HepG2 (cell line): ENCODE data around the gene SLC6A14. TPM values are rescaled to one million over a fixed set of nuclear protein-coding genes. Genes with fewer than 3 reads are reported as not detected.

Source experiments
- ATAC-seq: fragments of 200-7000 bp; cut with Tn5 transposase; 3 replicates; pipeline ENCODE4 v1.9.1; 2020; ENCODE audit warnings: mild to moderate bottlenecking, moderate library complexity
- BruUV-seq: library from RNA; stranded (reverse); fragments of 400-500 nt; replicated peaks from 2 replicates; lab custom pipeline; 2021; lab: Mats Ljungman, UMichigan
- CTCF ChIA-PET: fragments of 300-600 bp; formaldehyde crosslinking; extraction: SDS; loops from one replicate; lab custom pipeline; 2021; ENCODE audit warnings: low total read pairs, inconsistent platforms, low intra/inter-chr PET ratio; lab: Yijun Ruan, JAX
- POLR2A ChIA-PET: fragments of 350-600 bp; sonication (Branson Sonifier 250); formaldehyde crosslinking; loops from one replicate; lab custom pipeline; 2020; ENCODE audit warnings: antibody characterized with exemption, inconsistent platforms; lab: Yijun Ruan, JAX
- DNase-seq: peaks from one replicate; pipeline ENCODE4 v3.0.0-alpha.2; 2015; ENCODE audit warnings: low spot score
- FAIRE-seq: peaks from 3 replicates; lab custom pipeline; 2011; peaks lifted over from hg19 to GRCh38; lab: Jason Lieb, UNC
- H2AFZ ChIP-seq: one replicate; pipeline ENCODE4 v1.6.1; 2011; ENCODE audit warnings: low read length, inconsistent platforms
- H3K27ac ChIP-seq: fragments of 300-600 bp; 3 replicates; pipeline ENCODE4 v1.8.0; 2011; ENCODE audit warnings: mixed run types, mild to moderate bottlenecking, mixed read lengths, low read length, inconsistent platforms; ENCODE audit not compliant: insufficient read depth; ENCODE audit errors: extremely low read length
- H3K27me3 ChIP-seq, 2 experiments: fragments of 200-600 bp in 1 of 2; 2 replicates in 1 of 2; 3 replicates in 1 of 2; pipeline versions ENCODE4 v1.6.0 to v1.8.0; 2011; ENCODE audit warnings: low read length in 2 of 2, mild to moderate bottlenecking in 2 of 2, moderate library complexity in 2 of 2, inconsistent platforms in 1 of 2; ENCODE audit not compliant: insufficient read depth in 2 of 2, control insufficient read depth in 1 of 2
- H3K36me3 ChIP-seq, 2 experiments: fragments of 200-600 bp in 1 of 2; replicated peaks in 1 of 2; 2 replicates in 1 of 2; 3 replicates in 1 of 2; pipeline versions ENCODE4 v1.5.1 to v1.8.0; 2011; ENCODE audit warnings: low read length in 2 of 2, inconsistent platforms in 1 of 2; ENCODE audit not compliant: insufficient read depth in 2 of 2, control insufficient read depth in 1 of 2
- H3K4me1 ChIP-seq: 2 replicates; pipeline ENCODE4 v1.5.1; 2012; ENCODE audit warnings: low read length, inconsistent platforms; ENCODE audit not compliant: insufficient read depth
- H3K4me2 ChIP-seq: 2 replicates; pipeline ENCODE4 v1.6.0; 2011; ENCODE audit warnings: low read depth, low read length, inconsistent platforms
- H3K4me3 ChIP-seq, 3 experiments: fragments of 200-600 bp in 1 of 3; sonication (generic), shearing (Covaris generic) in 1 of 3; replicated peaks in 1 of 3; 2 replicates each; pipeline ENCODE4 v1.5.1; 2011 to 2016; ENCODE audit warnings: low read length in 3 of 3, inconsistent platforms in 2 of 3, low read depth in 2 of 3, mild to moderate bottlenecking in 2 of 3, control low read depth in 1 of 3, mixed read lengths in 1 of 3; ENCODE audit not compliant: insufficient read depth in 1 of 3
- H3K79me2 ChIP-seq: one replicate; pipeline ENCODE4 v1.6.1; 2011; ENCODE audit warnings: low read length, inconsistent platforms; ENCODE audit not compliant: insufficient read depth
- H3K9ac ChIP-seq: 2 replicates; pipeline ENCODE4 v1.6.0; 2011; ENCODE audit warnings: mild to moderate bottlenecking, low read depth, low read length, inconsistent platforms; ENCODE audit not compliant: insufficient read depth
- H3K9me3 ChIP-seq: 2 replicates; pipeline ENCODE4 v1.5.1; 2012; ENCODE audit warnings: mild to moderate bottlenecking, low read length
- H4K20me1 ChIP-seq: 2 replicates; pipeline ENCODE4 v1.6.0; 2011; ENCODE audit warnings: inconsistent platforms, mild to moderate bottlenecking, low read length, moderate library complexity; ENCODE audit not compliant: insufficient read depth
- ARNT ChIP-seq: fragments of 450-650 bp; IDR thresholded peaks from 2 replicates; pipeline ENCODE4 v1.6.1; 2017
- FOXM1 ChIP-seq: sonication (generic); formaldehyde crosslinking; IDR thresholded peaks from 2 replicates; pipeline ENCODE4 v1.5.0; 2020; ENCODE audit warnings: missing genetic modification reagents
- JUN ChIP-seq: sonication (generic); formaldehyde crosslinking; IDR thresholded peaks from 2 replicates; pipeline ENCODE4 v1.4.0; 2020; ENCODE audit warnings: mild to moderate bottlenecking, missing genetic modification reagents
- NFYB ChIP-seq: sonication (generic); formaldehyde crosslinking; IDR thresholded peaks from 2 replicates; pipeline ENCODE4 v1.4.0; 2020; ENCODE audit warnings: missing genetic modification reagents
- ZNF124 ChIP-seq: sonication (generic); formaldehyde crosslinking; IDR thresholded peaks from 2 replicates; pipeline ENCODE4 v1.4.0; 2020; ENCODE audit warnings: missing genetic modification reagents
- ZNF20 ChIP-seq: sonication (generic); formaldehyde crosslinking; IDR thresholded peaks from 2 replicates; pipeline ENCODE4 v1.4.0; 2020; ENCODE audit warnings: mild to moderate bottlenecking, moderate library complexity, missing genetic modification reagents
- WGBS: methylation state at CpG from one replicate; pipeline ENCODE4 v1.1.6; 2017; ENCODE audit warnings: low lambda C conversion rate; 5-methylcytosine and 5-hydroxymethylcytosine counted together
- in situ Hi-C: cut with HindIII; loops from 2 replicates; pipeline ENCODE4 v1.10.0; 2017; ENCODE audit warnings: low pct_unique_long_range_greater_than_20kb; ENCODE audit not compliant: extremely low pct_ligation_motif_present
- intact Hi-C: fragments of 100-400 bp; cut with micrococcal nuclease; formaldehyde crosslinking; loops from one replicate; pipeline ENCODE4 v1.10.0; 2022; ENCODE audit not compliant: unreplicated experiment
- polyA plus RNA-seq, 8 experiments: library from polyadenylated mRNA; depleted of rRNA in 3 of 8; stranded (reverse) in 7 of 8; unstranded in 1 of 8; fragments of >200 nt; fragmentation: Illumina TruSeq in 4 of 8; extraction: Trizol in 4 of 8; gene quantifications; 2 replicates each; pipeline versions ENCODE4 v1.2.1 to v1.2.3, GENCODE V29; 2011 to 2016; ENCODE audit warnings: low read depth in 4 of 8, missing spikeins in 1 of 8, mixed read lengths in 1 of 8; ENCODE audit not compliant: insufficient read depth in 1 of 8
- total RNA-seq, 5 experiments: library from RNA; depleted of rRNA; stranded (reverse); fragments of >200 nt; fragmentation: Illumina TruSeq; extraction: Trizol; gene quantifications; 2 replicates each; pipeline ENCODE4 v1.2.3, GENCODE V29; 2016; ENCODE audit warnings: low read depth in 1 of 5
- TF ChIP-seq, protein P1 (sequence below): sonication (generic); formaldehyde crosslinking; IDR thresholded peaks from 2 replicates; pipeline ENCODE4 v1.4.0; 2020; ENCODE audit warnings: missing genetic modification reagents, mild to moderate bottlenecking, borderline replicate concordance

Gene SLC6A14
- total and polyA plus RNA-seq, 2 of the 13 experiments (the other 11 are each of a cell fraction or from before 2014, with no cell fraction given) = 22.6 to 70.2 TPM

DNA sequence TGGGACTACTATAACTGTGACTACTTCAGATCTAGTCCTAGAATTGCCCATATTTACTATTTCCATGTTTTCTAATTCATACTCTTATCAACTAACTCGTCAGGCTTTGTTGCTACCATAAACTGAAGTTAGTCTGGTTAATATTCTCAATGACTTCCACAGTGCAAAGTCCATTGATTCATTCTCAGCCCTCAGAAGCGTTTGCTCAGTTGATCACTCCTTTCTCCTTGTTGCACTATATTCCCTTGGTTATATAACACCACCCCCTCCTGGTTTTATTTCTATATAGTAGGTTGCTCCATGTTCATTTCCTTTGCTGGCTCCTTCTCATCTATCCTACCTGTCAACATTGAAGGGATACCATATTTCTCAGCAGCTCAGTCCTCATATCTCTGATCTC lies 27.2 kb upstream of the SLC6A14 start (continued):
- no peak for TF ChIP-seq ARNT
- no peak for TF ChIP-seq NFYB (CRISPR knock-in tag)

DNA sequence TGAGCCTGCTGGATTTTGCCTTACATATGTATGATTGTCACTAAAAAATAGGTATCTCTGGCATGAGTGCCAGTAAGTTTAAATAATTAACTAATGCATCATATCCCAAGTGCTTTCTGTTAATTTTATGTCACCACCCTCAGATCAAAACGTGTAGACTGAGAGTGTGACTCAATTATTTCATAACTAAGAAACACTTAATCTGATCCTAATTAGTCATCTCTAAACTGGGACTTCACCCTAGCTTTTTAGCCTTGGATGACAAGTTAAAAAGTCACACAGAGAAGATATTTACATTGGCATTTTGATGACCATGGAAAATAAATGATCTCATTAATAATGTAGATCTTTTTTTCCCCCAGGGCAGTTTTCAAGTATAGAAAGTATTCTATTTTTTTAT lies 23.1 kb upstream of the SLC6A14 start:
- intact Hi-C loops (no loop called here), in situ Hi-C loops (no loop called here)
- Histone ChIP-seq H3K4me1 (no peaks in the 10 kb centered on the region), H3K4me2 (no peak overlapping the region), H3K27me3 (no peaks in the 10 kb centered on the region), H3K9ac (no peak overlapping the region), H3K79me2 (no peaks in the 10 kb centered on the region), H2AFZ (no peak overlapping the region), H4K20me1 (no peaks in the 10 kb centered on the region), H3K36me3 (no peaks in the 10 kb centered on the region), H3K27ac (no peak overlapping the region), H3K4me3 (no peak overlapping the region), H3K9me3 (no peaks in the 10 kb centered on the region)
- no peak for TF ChIP-seq ZNF124 (CRISPR knock-in tag)
- no peak for TF ChIP-seq JUN
- TF ChIP-seq, protein P1, sequence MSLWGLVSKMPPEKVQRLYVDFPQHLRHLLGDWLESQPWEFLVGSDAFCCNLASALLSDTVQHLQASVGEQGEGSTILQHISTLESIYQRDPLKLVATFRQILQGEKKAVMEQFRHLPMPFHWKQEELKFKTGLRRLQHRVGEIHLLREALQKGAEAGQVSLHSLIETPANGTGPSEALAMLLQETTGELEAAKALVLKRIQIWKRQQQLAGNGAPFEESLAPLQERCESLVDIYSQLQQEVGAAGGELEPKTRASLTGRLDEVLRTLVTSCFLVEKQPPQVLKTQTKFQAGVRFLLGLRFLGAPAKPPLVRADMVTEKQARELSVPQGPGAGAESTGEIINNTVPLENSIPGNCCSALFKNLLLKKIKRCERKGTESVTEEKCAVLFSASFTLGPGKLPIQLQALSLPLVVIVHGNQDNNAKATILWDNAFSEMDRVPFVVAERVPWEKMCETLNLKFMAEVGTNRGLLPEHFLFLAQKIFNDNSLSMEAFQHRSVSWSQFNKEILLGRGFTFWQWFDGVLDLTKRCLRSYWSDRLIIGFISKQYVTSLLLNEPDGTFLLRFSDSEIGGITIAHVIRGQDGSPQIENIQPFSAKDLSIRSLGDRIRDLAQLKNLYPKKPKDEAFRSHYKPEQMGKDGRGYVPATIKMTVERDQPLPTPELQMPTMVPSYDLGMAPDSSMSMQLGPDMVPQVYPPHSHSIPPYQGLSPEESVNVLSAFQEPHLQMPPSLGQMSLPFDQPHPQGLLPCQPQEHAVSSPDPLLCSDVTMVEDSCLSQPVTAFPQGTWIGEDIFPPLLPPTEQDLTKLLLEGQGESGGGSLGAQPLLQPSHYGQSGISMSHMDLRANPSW (CRISPR knock-in tag) = no peak
- TF ChIP-seq ZNF20 (CRISPR knock-in tag) = no peak
- no peak for TF ChIP-seq FOXM1 (CRISPR knock-in tag)
- CTCF ChIA-PET = no interaction called here
- POLR2A ChIA-PET = no interaction called here
- FAIRE-seq (no peak), ATAC-seq (no peak), DNase-seq (no peak)
- 0% methylated on average over 1 of the region's 1 CpG for WGBS
- BruUV-seq = no TSS peak
